AG10803 (cell line): ENCODE data around the gene XYLT2.
"Not testable (repeated sequence)": the region's sequence is repeated elsewhere in the genome, so short reads cannot be mapped to it uniquely, and the experiment has no call there.

Experiments used
- DNase-seq: peaks from one replicate; pipeline ENCODE4 v3.0.0; 2010; ENCODE audit warnings: low read depth
- H3K4me3 ChIP-seq: 2 replicates; pipeline ENCODE4 v1.5.1; 2011; ENCODE audit warnings: mild to moderate bottlenecking, low read length, control low read depth
- CTCF ChIP-seq: conservative IDR thresholded peaks from 2 replicates; pipeline ENCODE4 v1.5.1; 2011; ENCODE audit warnings: mild to moderate bottlenecking, low read length, control low read depth, inconsistent platforms

XYLT2 gene

GRCh38 chr17:50330151-50330775 lies 15.7 kb upstream of the XYLT2 start:
- no peak for DNase-seq
- H3K4me3 ChIP-seq, result no peak overlapping the region
- TF ChIP-seq CTCF, result no peak

GRCh38 chr17:50331085-50331791 lies 14.7 kb upstream of the XYLT2 start:
- no peak for TF ChIP-seq CTCF
- no peak overlapping the region for H3K4me3 ChIP-seq
- peak; percentile 85 for DNase-seq

GRCh38 chr17:50332196-50332595 lies 13.7 kb upstream of the XYLT2 start:
- no peak for DNase-seq
- no peak for TF ChIP-seq CTCF
- H3K4me3 ChIP-seq, result no peak overlapping the region

GRCh38 chr17:50333291-50334057 lies 12.5 kb upstream of the XYLT2 start:
- H3K4me3 ChIP-seq, DNase-seq: not testable (repeated sequence)

- DNase-seq, result no peak
- TF ChIP-seq CTCF, result no peak
- no peak overlapping the region for H3K4me3 ChIP-seq
These were observed 8.0 kb upstream of the XYLT2 start for GRCh38 chr17:50337956-50338355.

GRCh38 chr17:50338645-50339044 lies 7.3 kb upstream of the XYLT2 start:
- no peak overlapping the region for H3K4me3 ChIP-seq
- no peak for DNase-seq
- no peak for TF ChIP-seq CTCF

GRCh38 chr17:50339381-50339780 lies 6.5 kb upstream of the XYLT2 start:
- H3K4me3 ChIP-seq, result no peak overlapping the region
- no peak for TF ChIP-seq CTCF
- DNase-seq, result no peak
